Activated T-cell treated with anti-CD3 and anti-CD28 coated beads, Interleukin-2, amount 50 U/mL, for 72 hours (primary cell): ENCODE data around the gene COQ10A. TPM values are rescaled to one million over a fixed set of nuclear protein-coding genes. Genes with fewer than 3 reads are reported as not detected.

Experiments used
- ATAC-seq, 2 donors: fragments of 150-1000 bp; cut with Tn5 transposase; replicated peaks in 1 of 2; 2 replicates each; pipeline ENCODE4 v1.10.0; 2021; ENCODE audit warnings: moderate library complexity in 2 of 2, mild to moderate bottlenecking in 1 of 2
- DNase-seq, 2 donors: peaks; one replicate each; pipeline ENCODE4 v3.0.0; 2021 to 2022; ENCODE audit warnings: mixed read lengths in 1 of 2
- H3K27ac Mint-ChIP-seq: one replicate; pipeline ENCODE4 v1.8.0; 2022; ENCODE audit warnings: mild to moderate bottlenecking, moderate library complexity, mixed read lengths
- H3K27me3 Mint-ChIP-seq: one replicate; pipeline ENCODE4 v1.8.0; 2022; ENCODE audit warnings: low read depth, mixed read lengths
- H3K36me3 Mint-ChIP-seq, 2 donors: one replicate each; pipeline ENCODE4 v1.8.0; 2022; ENCODE audit warnings: mixed read lengths in 2 of 2, mild to moderate bottlenecking in 1 of 2; ENCODE audit not compliant: insufficient read depth in 2 of 2
- H3K4me1 Mint-ChIP-seq: one replicate; pipeline ENCODE4 v1.8.0; 2022; ENCODE audit warnings: low read depth, mixed read lengths
- H3K4me3 Mint-ChIP-seq, 2 donors: one replicate each; pipeline ENCODE4 v1.8.0; 2022; ENCODE audit warnings: mild to moderate bottlenecking in 2 of 2, mixed read lengths in 2 of 2, moderate library complexity in 2 of 2
- H3K9me3 Mint-ChIP-seq, 2 donors: one replicate each; pipeline ENCODE4 v1.8.0; 2022; ENCODE audit warnings: mixed read lengths in 2 of 2
- total RNA-seq, 2 donors: library from RNA; stranded (reverse); gene quantifications; one replicate each; pipeline ENCODE4 v1.2.3, GENCODE V29; 2022

Gene COQ10A
- total RNA-seq = 1 to 10 TPM; 5.9 to 7.3 TPM

- H3K36me3 Mint-ChIP-seq = peaks cover 3% of the 10 kb centered on the region in 2 donors
- H3K4me1 Mint-ChIP-seq = peaks cover 16% of the 10 kb centered on the region
- ATAC-seq (peak; percentile 91 to 93), DNase-seq (peak; percentile 89 to 90)
- no peaks in the 10 kb centered on the region for H3K27me3 Mint-ChIP-seq
- H3K27ac Mint-ChIP-seq = peak within 1 kb of the TSS; percentile 95
- peak within 1 kb of the TSS; percentile 97 to 98 for H3K4me3 Mint-ChIP-seq
- H3K9me3 Mint-ChIP-seq = no peaks in the 10 kb centered on the region
These were observed at the start of gene COQ10A for GRCh38 chr12:56266693-56267442. Gene COQ10A, plus strand, starts transcription at chr12:56266942. Its CDS starts 177 bp downstream, at chr12:56267119.

- no peak overlapping the region for H3K27ac Mint-ChIP-seq
- H3K36me3 Mint-ChIP-seq = peaks cover 8 to 11% of the 10 kb centered on the region in 2 donors
These were observed 46.9 kb upstream of the COQ10A start for GRCh38 chr12:56219840-56220239.

GRCh38 chr12:56220611-56221231 lies 46.0 kb upstream of the COQ10A start:
- Mint-ChIP-seq H3K4me1 (peaks cover 42% of the 10 kb centered on the region), H3K27ac (peak overlapping the region; percentile 93), H3K36me3 (peaks cover 5% of the 10 kb centered on the region in 2 donors), H3K4me3 (peak overlapping the region; percentile 99 to 100), H3K27me3 (no peaks in the 10 kb centered on the region), H3K9me3 (no peaks in the 10 kb centered on the region)
- ATAC-seq (no peak), DNase-seq (no peak)

More at GRCh38 chr12:56219840-56220239, 46.9 kb upstream of the COQ10A start:
- H3K4me3 Mint-ChIP-seq = peak overlapping the region; percentile 22 to 51
- H3K27me3 Mint-ChIP-seq = no peaks in the 10 kb centered on the region
- DNase-seq = no peak
- H3K9me3 Mint-ChIP-seq = no peaks in the 10 kb centered on the region
- peaks cover 39% of the 10 kb centered on the region for H3K4me1 Mint-ChIP-seq
- ATAC-seq = no peak

- DNase-seq (peak; percentile 18 to 23), ATAC-seq (peak; percentile 40 to 45)
- H3K36me3 Mint-ChIP-seq = peaks cover 5 to 8% of the 10 kb centered on the region in 2 donors
These were observed 45.4 kb upstream of the COQ10A start for GRCh38 chr12:56221232-56221756.

GRCh38 chr12:56221757-56222530 lies 44.8 kb upstream of the COQ10A start, which contains the start of gene RNF41:
Gene RNF41, minus strand, starts transcription at chr12:56221922. Its CDS starts 7,875 bp downstream, at chr12:56214047.
- ATAC-seq (peak; percentile 89 to 92), DNase-seq (peak; percentile 94 to 95)
- Mint-ChIP-seq H3K27ac (peak within 1 kb of the TSS; percentile 97), H3K36me3 (peaks cover 5 to 7% of the 10 kb centered on the region in 2 donors), H3K4me1 (peaks cover 46% of the 10 kb centered on the region), H3K4me3 (peak within 1 kb of the TSS; percentile 99 to 100), H3K9me3 (no peaks in the 10 kb centered on the region), H3K27me3 (no peaks in the 10 kb centered on the region)

More at GRCh38 chr12:56221232-56221756, 45.4 kb upstream of the COQ10A start:
- Mint-ChIP-seq H3K9me3 (no peaks in the 10 kb centered on the region), H3K27me3 (no peaks in the 10 kb centered on the region), H3K27ac (peak overlapping the region; percentile 97), H3K4me1 (peaks cover 46% of the 10 kb centered on the region), H3K4me3 (peak overlapping the region; percentile 99 to 100)

GRCh38 chr12:56222531-56222895 lies 44.2 kb upstream of the COQ10A start:
- H3K27me3 Mint-ChIP-seq = no peaks in the 10 kb centered on the region
- ATAC-seq = no peak
- H3K27ac Mint-ChIP-seq = peak overlapping the region; percentile 97
- peaks cover 46% of the 10 kb centered on the region for H3K4me1 Mint-ChIP-seq
- peaks cover 5 to 10% of the 10 kb centered on the region in 2 donors for H3K36me3 Mint-ChIP-seq
- H3K4me3 Mint-ChIP-seq = peak overlapping the region; percentile 99 to 100
- H3K9me3 Mint-ChIP-seq = no peaks in the 10 kb centered on the region
- no peak for DNase-seq

- no peaks in the 10 kb centered on the region for H3K9me3 Mint-ChIP-seq
- H3K36me3 Mint-ChIP-seq = peaks cover 5 to 10% of the 10 kb centered on the region in 2 donors
- H3K27ac Mint-ChIP-seq = peak overlapping the region; percentile 93
- DNase-seq (no peak), ATAC-seq (no peak)
- H3K4me3 Mint-ChIP-seq = peak overlapping the region; percentile 91 to 100
- peaks cover 46% of the 10 kb centered on the region for H3K4me1 Mint-ChIP-seq
- no peaks in the 10 kb centered on the region for H3K27me3 Mint-ChIP-seq
These were observed 43.1 kb upstream of the COQ10A start for GRCh38 chr12:56223571-56224101.

GRCh38 chr12:56224102-56224701 lies 42.5 kb upstream of the COQ10A start, which contains the start of gene NABP2:
Gene NABP2, plus strand, starts transcription at chr12:56224342. Its CDS starts 515 bp downstream, at chr12:56224857.
- Mint-ChIP-seq H3K27me3 (no peaks in the 10 kb centered on the region), H3K27ac (peak within 1 kb of the TSS; percentile 93), H3K4me3 (peak within 1 kb of the TSS; percentile 91 to 100), H3K36me3 (peaks cover 5 to 10% of the 10 kb centered on the region in 2 donors), H3K4me1 (peaks cover 46% of the 10 kb centered on the region), H3K9me3 (no peaks in the 10 kb centered on the region)
- DNase-seq (peak; percentile 96 to 98), ATAC-seq (peak; percentile 83 to 86)

GRCh38 chr12:56224954-56225353 lies 41.8 kb upstream of the COQ10A start:
- ATAC-seq = no peak
- Mint-ChIP-seq H3K36me3 (peaks cover 5 to 10% of the 10 kb centered on the region in 2 donors), H3K4me1 (peaks cover 46% of the 10 kb centered on the region), H3K9me3 (no peaks in the 10 kb centered on the region), H3K27me3 (no peaks in the 10 kb centered on the region), H3K27ac (peak overlapping the region; percentile 84), H3K4me3 (peak overlapping the region; percentile 91 to 100)
- DNase-seq = no peak

GRCh38 chr12:56229082-56229481 lies 37.7 kb upstream of the COQ10A start:
- H3K4me1 Mint-ChIP-seq = peaks cover 18% of the 10 kb centered on the region
- no peaks in the 10 kb centered on the region for H3K27me3 Mint-ChIP-seq
- peaks cover 0 to 6% of the 10 kb centered on the region in 2 donors for H3K36me3 Mint-ChIP-seq
- no peaks in the 10 kb centered on the region for H3K9me3 Mint-ChIP-seq
- no peak overlapping the region for H3K4me3 Mint-ChIP-seq
- DNase-seq (no peak), ATAC-seq (no peak)
- H3K27ac Mint-ChIP-seq = no peak overlapping the region

- H3K27me3 Mint-ChIP-seq = no peaks in the 10 kb centered on the region
- DNase-seq (no peak), ATAC-seq (no peak)
- no peak within 1 kb of the TSS for H3K4me3 Mint-ChIP-seq
- H3K27ac Mint-ChIP-seq = no peak within 1 kb of the TSS
- no peaks in the 10 kb centered on the region for H3K9me3 Mint-ChIP-seq
- H3K36me3 Mint-ChIP-seq = peaks cover 0 to 6% of the 10 kb centered on the region in 2 donors
- H3K4me1 Mint-ChIP-seq = peaks cover 12% of the 10 kb centered on the region
These were observed 36.8 kb upstream of the COQ10A start, which contains the start of gene SLC39A5 for GRCh38 chr12:56229916-56230431. Gene SLC39A5, plus strand, starts transcription at chr12:56230051. Its CDS starts 1,224 bp downstream, at chr12:56231275.
